HepG2 (cell line): ENCODE results near the gene RPS6KA3. TPM values are rescaled to one million over a fixed set of nuclear protein-coding genes. Genes with fewer than 3 reads are reported as not detected.

Experiments used
- FOXA3 ChIP-seq: IDR thresholded peaks from 2 replicates; pipeline ENCODE4 v1.6.1; 2016; ENCODE audit warnings: missing genetic modification reagents, missing compliant biosample characterization
- GATAD2A ChIP-seq: IDR thresholded peaks from 2 replicates; pipeline ENCODE4 v1.6.1; 2016
- HMGA1 ChIP-seq: sonication (generic); formaldehyde crosslinking; conservative IDR thresholded peaks from 2 replicates; pipeline ENCODE4 v1.4.0; 2020; ENCODE audit warnings: missing genetic modification reagents
- JUND ChIP-seq: sonication (generic); formaldehyde crosslinking; IDR thresholded peaks from 2 replicates; pipeline ENCODE4 v1.8.0; 2022; ENCODE audit warnings: mild to moderate bottlenecking, missing genetic modification reagents
- KAT7 ChIP-seq: IDR thresholded peaks from 2 replicates; pipeline ENCODE4 v1.6.1; 2018; ENCODE audit warnings: borderline replicate concordance, missing compliant biosample characterization
- MAFG ChIP-seq: sonication (generic); formaldehyde crosslinking; IDR thresholded peaks from 2 replicates; pipeline ENCODE4 v1.5.1; 2020; ENCODE audit warnings: mild to moderate bottlenecking, missing genetic modification reagents
- MED1 ChIP-seq: sonication (generic); formaldehyde crosslinking; IDR thresholded peaks from 2 replicates; pipeline ENCODE4 v1.4.0; 2020; ENCODE audit warnings: missing genetic modification reagents
- SAP130 ChIP-seq: IDR thresholded peaks from 2 replicates; pipeline ENCODE4 v1.6.1; 2016; ENCODE audit warnings: low read depth
- SOX5 ChIP-seq: IDR thresholded peaks from 2 replicates; pipeline ENCODE4 v1.6.1; 2016; ENCODE audit warnings: borderline replicate concordance
- SOX6 ChIP-seq, 2 experiments: fragments of 450-650 bp in 1 of 2; sonication (generic) in 1 of 2; formaldehyde crosslinking in 1 of 2; IDR thresholded peaks; 2 replicates each; pipeline versions ENCODE4 v1.4.0 to v1.6.1; 2017 to 2020; ENCODE audit warnings: antibody characterized with exemption in 1 of 2, mild to moderate bottlenecking in 1 of 2, missing genetic modification reagents in 1 of 2
- TBX2 ChIP-seq: sonication (generic); formaldehyde crosslinking; IDR thresholded peaks from 2 replicates; pipeline ENCODE4 v1.5.0; 2020; ENCODE audit warnings: missing genetic modification reagents, mild to moderate bottlenecking, borderline replicate concordance
- ZKSCAN5 ChIP-seq: sonication (generic); formaldehyde crosslinking; IDR thresholded peaks from 2 replicates; pipeline ENCODE4 v1.5.1; 2020; ENCODE audit warnings: mild to moderate bottlenecking, missing genetic modification reagents
- ZMYM4 ChIP-seq: sonication (generic); formaldehyde crosslinking; IDR thresholded peaks from 2 replicates; pipeline ENCODE4 v1.8.1; 2023; ENCODE audit warnings: mild to moderate bottlenecking, missing genetic modification reagents
- ZNF17 ChIP-seq: sonication (generic); formaldehyde crosslinking; IDR thresholded peaks from 2 replicates; pipeline ENCODE4 v1.5.0; 2020; ENCODE audit warnings: mild to moderate bottlenecking, missing genetic modification reagents
- ZNF446 ChIP-seq: sonication (generic); formaldehyde crosslinking; IDR thresholded peaks from 2 replicates; pipeline ENCODE4 v1.5.0; 2020; ENCODE audit warnings: mild to moderate bottlenecking, missing genetic modification reagents
- polyA plus RNA-seq, 8 experiments: library from polyadenylated mRNA; depleted of rRNA in 3 of 8; stranded (reverse) in 7 of 8; unstranded in 1 of 8; fragments of >200 nt; fragmentation: Illumina TruSeq in 4 of 8; extraction: Trizol in 4 of 8; gene quantifications; 2 replicates each; pipeline versions ENCODE4 v1.2.1 to v1.2.3, GENCODE V29; 2011 to 2016; ENCODE audit warnings: low read depth in 4 of 8, missing spikeins in 1 of 8, mixed read lengths in 1 of 8; ENCODE audit not compliant: insufficient read depth in 1 of 8
- total RNA-seq, 5 experiments: library from RNA; depleted of rRNA; stranded (reverse); fragments of >200 nt; fragmentation: Illumina TruSeq; extraction: Trizol; gene quantifications; 2 replicates each; pipeline ENCODE4 v1.2.3, GENCODE V29; 2016; ENCODE audit warnings: low read depth in 1 of 5
- TF ChIP-seq, protein P1 (sequence below): sonication (generic); formaldehyde crosslinking; IDR thresholded peaks from one replicate; pipeline ENCODE4 v1.5.1; 2020; ENCODE audit warnings: mild to moderate bottlenecking, missing genetic modification reagents; ENCODE audit errors: not compliant biosample characterization
- TF ChIP-seq, protein P2 (sequence below): sonication (generic); formaldehyde crosslinking; IDR thresholded peaks from 2 replicates; pipeline ENCODE4 v1.9.0; 2021; ENCODE audit warnings: missing genetic modification reagents, mild to moderate bottlenecking, borderline replicate concordance
- TF ChIP-seq, protein P3 (sequence below): IDR thresholded peaks from 2 replicates; pipeline ENCODE4 v1.6.1; 2016
- TF ChIP-seq, protein P4 (sequence below): sonication (generic); formaldehyde crosslinking; IDR thresholded peaks from 2 replicates; pipeline ENCODE4 v1.4.0; 2020; ENCODE audit warnings: mild to moderate bottlenecking, missing genetic modification reagents

RPS6KA3 gene
- total and polyA plus RNA-seq, 2 of the 13 experiments (the other 11 are each of a cell fraction or from before 2014, with no cell fraction given): 314 to 357 TPM

DNA sequence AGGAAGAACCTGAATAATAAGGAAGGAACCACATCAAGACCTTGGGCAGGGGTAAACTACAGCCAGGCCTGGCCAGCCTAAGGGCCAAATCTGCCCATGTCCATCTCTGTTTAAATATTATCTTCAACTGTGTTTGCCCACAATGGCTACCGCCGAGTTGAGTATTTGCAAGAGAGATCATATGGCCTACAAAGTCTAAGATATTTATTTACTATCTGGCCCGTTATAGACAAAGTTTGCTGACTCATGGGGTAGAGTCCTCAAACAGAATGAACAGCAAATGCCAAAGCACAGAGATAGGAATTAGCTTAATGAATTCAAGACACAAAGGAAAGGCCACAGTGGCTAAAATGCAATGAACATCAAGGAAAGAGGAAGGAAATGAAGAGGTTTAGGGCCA is 44.8 kb downstream of the RPS6KA3 start (continued):
- TF ChIP-seq, protein P1, sequence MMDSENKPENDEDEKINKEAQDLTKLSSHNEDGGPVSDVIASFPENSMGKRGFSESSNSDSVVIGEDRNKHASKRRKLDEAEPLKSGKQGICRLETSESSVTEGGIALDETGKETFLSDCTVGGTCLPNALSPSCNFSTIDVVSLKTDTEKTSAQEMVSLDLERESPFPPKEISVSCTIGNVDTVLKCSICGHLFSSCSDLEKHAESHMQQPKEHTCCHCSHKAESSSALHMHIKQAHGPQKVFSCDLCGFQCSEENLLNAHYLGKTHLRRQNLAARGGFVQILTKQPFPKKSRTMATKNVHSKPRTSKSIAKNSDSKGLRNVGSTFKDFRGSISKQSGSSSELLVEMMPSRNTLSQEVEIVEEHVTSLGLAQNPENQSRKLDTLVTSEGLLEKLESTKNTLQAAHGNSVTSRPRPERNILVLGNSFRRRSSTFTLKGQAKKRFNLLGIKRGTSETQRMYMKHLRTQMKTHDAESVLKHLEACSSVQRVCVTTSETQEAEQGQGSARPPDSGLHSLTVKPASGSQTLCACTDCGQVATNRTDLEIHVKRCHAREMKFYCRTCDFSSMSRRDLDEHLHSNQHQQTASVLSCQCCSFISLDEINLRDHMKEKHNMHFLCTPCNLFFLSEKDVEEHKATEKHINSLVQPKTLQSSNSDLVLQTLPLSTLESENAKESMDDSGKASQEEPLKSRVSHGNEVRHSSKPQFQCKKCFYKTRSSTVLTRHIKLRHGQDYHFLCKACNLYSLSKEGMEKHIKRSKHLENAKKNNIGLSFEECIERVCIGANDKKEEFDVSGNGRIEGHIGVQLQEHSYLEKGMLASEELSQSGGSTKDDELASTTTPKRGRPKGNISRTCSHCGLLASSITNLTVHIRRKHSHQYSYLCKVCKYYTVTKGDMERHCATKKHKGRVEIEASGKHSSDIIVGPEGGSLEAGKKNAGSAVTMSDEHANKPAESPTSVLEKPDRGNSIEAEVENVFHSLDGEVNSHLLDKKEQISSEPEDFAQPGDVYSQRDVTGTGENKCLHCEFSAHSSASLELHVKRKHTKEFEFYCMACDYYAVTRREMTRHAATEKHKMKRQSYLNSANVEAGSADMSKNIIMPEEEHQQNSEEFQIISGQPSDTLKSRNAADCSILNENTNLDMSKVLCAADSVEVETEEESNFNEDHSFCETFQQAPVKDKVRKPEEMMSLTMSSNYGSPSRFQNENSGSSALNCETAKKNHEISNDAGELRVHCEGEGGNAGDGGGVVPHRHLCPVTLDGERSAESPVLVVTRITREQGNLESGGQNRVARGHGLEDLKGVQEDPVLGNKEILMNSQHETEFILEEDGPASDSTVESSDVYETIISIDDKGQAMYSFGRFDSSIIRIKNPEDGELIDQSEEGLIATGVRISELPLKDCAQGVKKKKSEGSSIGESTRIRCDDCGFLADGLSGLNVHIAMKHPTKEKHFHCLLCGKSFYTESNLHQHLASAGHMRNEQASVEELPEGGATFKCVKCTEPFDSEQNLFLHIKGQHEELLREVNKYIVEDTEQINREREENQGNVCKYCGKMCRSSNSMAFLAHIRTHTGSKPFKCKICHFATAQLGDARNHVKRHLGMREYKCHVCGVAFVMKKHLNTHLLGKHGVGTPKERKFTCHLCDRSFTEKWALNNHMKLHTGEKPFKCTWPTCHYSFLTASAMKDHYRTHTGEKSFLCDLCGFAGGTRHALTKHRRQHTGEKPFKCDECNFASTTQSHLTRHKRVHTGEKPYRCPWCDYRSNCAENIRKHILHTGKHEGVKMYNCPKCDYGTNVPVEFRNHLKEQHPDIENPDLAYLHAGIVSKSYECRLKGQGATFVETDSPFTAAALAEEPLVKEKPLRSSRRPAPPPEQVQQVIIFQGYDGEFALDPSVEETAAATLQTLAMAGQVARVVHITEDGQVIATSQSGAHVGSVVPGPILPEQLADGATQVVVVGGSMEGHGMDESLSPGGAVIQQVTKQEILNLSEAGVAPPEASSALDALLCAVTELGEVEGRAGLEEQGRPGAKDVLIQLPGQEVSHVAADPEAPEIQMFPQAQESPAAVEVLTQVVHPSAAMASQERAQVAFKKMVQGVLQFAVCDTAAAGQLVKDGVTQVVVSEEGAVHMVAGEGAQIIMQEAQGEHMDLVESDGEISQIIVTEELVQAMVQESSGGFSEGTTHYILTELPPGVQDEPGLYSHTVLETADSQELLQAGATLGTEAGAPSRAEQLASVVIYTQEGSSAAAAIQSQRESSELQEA (CRISPR knock-in tag): no peak
- TF ChIP-seq MED1 (CRISPR knock-in tag): peak; percentile 77
- TF ChIP-seq ZKSCAN5 (CRISPR knock-in tag): no peak
- TF ChIP-seq GATAD2A: peak; percentile 84
- no peak for TF ChIP-seq SOX6 (IDR thresholded peaks at IDR 0.05)
- TF ChIP-seq SOX6 (CRISPR knock-in tag; IDR thresholded peaks at IDR 0.05): peak; percentile 77
- TF ChIP-seq TBX2 (CRISPR knock-in tag): peak; percentile 48; the same call in 1 of the 2 replicates
- no peak for TF ChIP-seq ZNF17 (CRISPR knock-in tag)
- TF ChIP-seq, protein P2, sequence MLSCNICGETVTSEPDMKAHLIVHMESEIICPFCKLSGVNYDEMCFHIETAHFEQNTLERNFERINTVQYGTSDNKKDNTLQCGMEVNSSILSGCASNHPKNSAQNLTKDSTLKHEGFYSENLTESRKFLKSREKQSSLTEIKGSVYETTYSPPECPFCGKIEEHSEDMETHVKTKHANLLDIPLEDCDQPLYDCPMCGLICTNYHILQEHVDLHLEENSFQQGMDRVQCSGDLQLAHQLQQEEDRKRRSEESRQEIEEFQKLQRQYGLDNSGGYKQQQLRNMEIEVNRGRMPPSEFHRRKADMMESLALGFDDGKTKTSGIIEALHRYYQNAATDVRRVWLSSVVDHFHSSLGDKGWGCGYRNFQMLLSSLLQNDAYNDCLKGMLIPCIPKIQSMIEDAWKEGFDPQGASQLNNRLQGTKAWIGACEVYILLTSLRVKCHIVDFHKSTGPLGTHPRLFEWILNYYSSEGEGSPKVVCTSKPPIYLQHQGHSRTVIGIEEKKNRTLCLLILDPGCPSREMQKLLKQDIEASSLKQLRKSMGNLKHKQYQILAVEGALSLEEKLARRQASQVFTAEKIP (CRISPR knock-in tag): no peak
- TF ChIP-seq, protein P3, sequence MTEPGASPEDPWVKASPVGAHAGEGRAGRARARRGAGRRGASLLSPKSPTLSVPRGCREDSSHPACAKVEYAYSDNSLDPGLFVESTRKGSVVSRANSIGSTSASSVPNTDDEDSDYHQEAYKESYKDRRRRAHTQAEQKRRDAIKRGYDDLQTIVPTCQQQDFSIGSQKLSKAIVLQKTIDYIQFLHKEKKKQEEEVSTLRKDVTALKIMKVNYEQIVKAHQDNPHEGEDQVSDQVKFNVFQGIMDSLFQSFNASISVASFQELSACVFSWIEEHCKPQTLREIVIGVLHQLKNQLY: peak; percentile 52; the same call in 1 of the 2 replicates
- peak; percentile 71 for TF ChIP-seq FOXA3 (CRISPR knock-in tag)
- peak; percentile 74 for TF ChIP-seq MAFG (CRISPR knock-in tag)
- TF ChIP-seq HMGA1: no peak
- no peak for TF ChIP-seq ZNF446 (CRISPR knock-in tag)
- TF ChIP-seq JUND (CRISPR knock-in tag): no peak
- 0 out of 2 replicates have a peak, but pooled peaks have one; percentile 50 for TF ChIP-seq ZMYM4 (CRISPR knock-in tag)
- TF ChIP-seq SOX5: peak; percentile 58; the same call in 1 of the 2 replicates
- no peak for TF ChIP-seq KAT7 (CRISPR knock-in tag)
- TF ChIP-seq SAP130 (CRISPR knock-in tag): peak; percentile 65
- TF ChIP-seq, protein P4, sequence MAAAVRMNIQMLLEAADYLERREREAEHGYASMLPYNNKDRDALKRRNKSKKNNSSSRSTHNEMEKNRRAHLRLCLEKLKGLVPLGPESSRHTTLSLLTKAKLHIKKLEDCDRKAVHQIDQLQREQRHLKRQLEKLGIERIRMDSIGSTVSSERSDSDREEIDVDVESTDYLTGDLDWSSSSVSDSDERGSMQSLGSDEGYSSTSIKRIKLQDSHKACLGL (CRISPR knock-in tag): no peak
